Right lobe of liver (tissue), 4 donors: ENCODE results near the gene STAC3.

Experiments used
- CTCF ChIP-seq, 4 donors: fragments of 200-600 bp in 3 of 4; fragments of 450-650 bp in 1 of 4; IDR thresholded peaks; one replicate each; pipeline versions ENCODE4 v1.5.1 to v1.8.0; 2016 to 2022; ENCODE audit warnings: antibody characterized with exemption in 4 of 4, mild to moderate bottlenecking in 2 of 4
- POLR2A ChIP-seq: fragments of 450-650 bp; IDR thresholded peaks from one replicate; pipeline ENCODE4 v1.6.1; 2017; ENCODE audit warnings: antibody characterized with exemption, mild to moderate bottlenecking
- donor health status: DM: no; HTN: no; CAD: no.
- donor health status: DM: no; HTN: no; CAD: no.
- donor health status: DM: no; HTN: yes; CAD: no.

GRCh38 chr12:57209916-57210315, 41.1 kb downstream of the STAC3 start:
- no peak for TF ChIP-seq CTCF (IDR thresholded peaks at IDR 0.05)
- no peak for TF ChIP-seq POLR2A
